Stimulated activated CD4-positive, alpha-beta T cell treated with anti-CD3 and anti-CD28 coated beads, Interleukin-2, amount 100 ng/mL, for 24 hours (primary cell): ENCODE measurements around the gene ECPAS.
"Not testable (repeated sequence)": the region's sequence is repeated elsewhere in the genome, so short reads cannot be mapped to it uniquely, and the experiment has no call there.

Experiments used
- DNase-seq, 2 donors: peaks; one replicate each; pipeline ENCODE4 v3.0.0-alpha.2; 2020

Gene ECPAS

DNA sequence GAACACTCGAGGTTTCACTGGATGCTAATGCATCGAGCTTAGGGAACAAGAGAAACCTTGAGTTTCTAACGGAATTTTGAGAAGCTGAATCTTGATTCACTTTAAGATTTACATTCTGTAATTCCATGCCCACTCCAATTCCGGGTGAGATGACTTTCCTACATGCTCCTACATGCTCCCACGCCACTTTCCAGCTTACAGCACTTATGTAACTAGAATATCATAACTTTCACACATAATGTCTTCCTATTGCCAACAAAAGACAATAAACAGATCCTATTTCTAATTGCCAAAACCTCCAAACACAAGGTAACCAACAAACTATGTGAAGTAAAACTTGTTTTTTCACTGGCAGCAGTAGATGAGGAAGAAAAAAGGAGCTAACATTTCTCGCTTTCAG is 72.9 kb downstream of the ECPAS start:
- DNase-seq = no peak

DNA sequence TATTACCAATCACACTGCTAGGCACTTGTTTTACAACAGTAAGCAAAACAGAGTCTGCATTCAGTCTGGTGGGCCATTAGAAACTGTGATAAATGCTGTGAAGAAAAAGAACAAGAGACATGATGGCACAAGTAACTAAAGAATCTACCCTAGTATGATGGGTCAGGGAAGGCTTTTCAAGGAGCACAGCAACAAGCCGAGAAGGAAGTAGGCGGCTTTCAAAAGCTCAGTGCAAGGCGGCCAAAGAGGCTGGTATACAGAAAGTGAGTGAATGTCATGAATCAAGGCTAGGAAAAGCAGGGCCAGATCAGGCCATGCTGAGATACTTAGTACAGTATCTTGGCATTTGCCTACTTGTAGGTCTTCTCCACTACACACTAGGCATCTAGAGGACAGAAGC is 76.4 kb downstream of the ECPAS start:
- DNase-seq = no peak

DNA sequence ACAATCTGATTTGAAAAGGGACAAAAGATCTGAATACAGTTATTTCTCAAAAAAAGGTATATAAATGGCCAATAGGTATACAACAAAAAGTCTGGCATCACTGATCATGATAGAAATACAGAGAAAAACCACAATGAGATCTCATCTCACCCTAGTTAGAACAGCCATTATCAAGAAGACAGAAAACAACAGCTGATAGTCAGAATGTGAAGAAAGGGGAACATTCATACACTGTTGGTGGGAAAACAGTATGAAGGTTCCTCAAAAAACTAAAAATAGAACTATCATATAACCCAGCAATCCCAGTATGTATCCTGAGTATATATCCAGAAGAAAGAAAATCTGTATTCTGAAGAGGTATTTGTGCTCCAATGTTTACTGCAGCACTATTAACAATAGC is 78.5 kb downstream of the ECPAS start:
- no peak for DNase-seq

DNA sequence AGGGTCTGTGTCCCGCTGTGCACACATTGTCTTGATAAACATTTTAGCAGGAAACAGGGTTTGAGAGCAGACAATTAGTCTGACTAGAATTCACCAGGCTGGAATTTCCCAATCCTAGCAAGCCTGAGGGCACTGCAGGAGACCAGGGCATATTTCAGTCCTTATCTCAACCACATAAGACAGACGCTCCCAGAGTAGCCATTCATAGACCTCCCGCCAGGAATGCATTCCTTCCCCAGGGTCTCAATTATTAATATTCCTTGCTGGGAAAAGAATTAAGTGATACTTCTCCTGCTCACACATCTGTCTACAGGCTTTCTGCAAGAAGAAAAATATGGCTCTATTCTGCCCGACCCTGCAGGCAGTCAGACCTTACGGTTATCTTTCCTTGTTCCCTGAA is 82.7 kb downstream of the ECPAS start:
- DNase-seq = not testable (repeated sequence)

DNA sequence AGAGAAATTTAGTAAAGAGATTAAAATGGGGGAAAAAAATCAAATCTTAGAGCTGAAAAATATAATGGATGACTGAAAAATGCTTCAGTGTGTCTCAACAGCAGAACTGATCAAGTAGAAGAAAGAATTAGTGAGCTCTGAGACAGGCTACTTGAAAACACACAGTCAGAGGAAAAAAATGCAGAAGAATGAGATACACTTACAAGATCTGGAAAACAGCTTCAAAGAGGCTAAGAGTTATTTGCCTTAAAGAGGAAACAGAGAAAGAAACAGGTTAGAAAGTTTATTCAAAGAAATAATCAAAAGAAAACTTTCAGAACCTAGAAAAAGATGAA is 83.7 kb downstream of the ECPAS start:
- DNase-seq = no peak

DNA sequence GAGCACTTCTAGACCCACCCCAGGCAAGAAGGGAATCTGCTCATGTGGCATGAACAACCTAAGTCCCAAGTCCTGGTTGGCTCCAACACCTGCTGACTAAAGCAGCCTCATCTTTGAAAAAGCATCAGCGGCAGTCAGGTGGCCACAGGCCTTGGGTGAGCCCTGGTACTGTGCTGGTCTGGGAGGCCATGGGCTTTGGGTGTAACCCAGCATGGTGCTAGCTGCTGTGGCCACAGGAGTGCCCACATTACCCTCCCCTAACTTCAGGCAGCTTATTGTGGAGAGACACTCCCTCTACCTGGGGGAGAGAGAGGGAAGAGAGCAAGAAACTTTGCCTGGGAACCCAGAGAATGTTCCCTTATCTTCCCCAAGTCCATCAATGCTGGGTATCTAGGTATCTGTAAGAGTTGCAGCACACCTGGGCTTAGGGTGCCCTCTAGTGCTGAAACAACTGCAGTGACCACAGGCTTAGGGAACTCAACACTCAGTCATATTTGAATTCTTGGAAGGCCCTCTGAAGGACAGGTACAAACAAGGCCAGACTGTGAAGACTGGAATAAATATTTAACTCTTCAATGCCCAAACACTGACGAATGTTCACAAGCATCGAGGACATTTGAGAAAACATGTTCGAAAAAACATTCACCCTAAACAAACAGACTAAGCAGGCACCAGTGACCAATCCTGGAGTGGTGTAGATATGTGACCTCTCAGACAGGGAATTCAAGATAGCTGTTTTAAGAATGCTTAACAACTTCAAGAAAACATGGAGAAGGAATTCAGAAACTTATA is 84.2 kb downstream of the ECPAS start:
- no peak for DNase-seq

DNA sequence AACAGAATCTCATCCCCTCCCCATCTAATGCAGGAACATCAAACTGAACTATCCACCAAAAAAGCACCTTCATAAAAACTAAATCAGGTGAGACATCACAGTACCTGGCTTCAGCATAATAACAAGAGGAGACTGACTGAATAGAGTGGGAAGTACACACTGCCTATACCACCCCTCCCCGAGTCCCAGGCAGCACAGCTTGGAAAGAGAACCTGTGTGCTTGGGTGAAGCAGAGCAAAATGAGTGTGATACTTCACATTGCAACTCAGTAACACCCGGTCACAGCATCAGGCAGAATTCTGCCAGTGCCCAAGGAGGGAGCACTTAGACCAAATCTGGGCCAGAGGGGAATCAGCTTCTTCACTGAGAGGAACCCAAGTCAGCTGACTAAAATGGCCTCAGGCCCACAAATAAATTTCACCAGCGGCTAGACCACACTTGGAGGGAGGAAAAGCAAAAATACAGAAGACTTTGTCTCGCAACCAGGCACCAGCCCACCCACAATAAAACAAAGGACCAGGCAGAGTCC is 84.9 kb downstream of the ECPAS start:
- DNase-seq = no peak

DNA sequence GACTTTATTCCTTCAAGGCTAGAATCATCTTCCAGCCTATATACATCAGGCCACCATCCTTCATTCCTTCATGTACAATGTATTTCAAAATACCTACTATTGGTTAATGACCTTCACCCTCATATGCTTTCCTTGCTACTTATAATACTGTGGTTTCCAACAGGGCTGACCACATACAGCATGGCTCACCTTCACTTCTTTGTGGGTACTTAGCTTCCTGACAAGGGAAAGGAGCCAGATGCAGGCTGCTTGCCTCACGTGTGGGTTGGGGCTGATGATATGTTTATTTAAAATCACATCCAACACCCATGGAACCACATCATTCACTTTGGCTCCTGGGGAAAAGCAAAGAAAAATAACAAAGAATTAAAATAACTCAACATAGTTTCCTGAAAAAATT is 90.2 kb downstream of the ECPAS start:
- DNase-seq = no peak

DNA sequence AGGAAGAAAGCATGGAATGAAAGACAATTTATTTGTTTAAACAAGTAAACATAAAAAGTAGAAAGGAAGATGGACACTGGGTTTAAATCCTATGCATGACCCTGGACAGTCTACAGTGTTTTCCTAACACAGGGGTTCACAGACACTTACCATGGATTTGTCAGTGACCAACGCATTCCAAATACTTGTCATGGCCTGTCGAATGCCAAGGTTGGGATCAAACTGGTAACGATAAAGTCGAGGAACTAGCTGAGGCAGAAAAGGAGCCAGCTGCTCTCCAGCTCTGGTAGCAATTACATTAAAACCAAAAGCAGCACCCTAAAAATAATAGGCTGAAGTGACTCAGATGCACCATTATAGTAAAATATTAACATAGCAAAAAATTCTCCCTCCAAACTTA is 94.8 kb downstream of the ECPAS start:
- DNase-seq = no peak

DNA sequence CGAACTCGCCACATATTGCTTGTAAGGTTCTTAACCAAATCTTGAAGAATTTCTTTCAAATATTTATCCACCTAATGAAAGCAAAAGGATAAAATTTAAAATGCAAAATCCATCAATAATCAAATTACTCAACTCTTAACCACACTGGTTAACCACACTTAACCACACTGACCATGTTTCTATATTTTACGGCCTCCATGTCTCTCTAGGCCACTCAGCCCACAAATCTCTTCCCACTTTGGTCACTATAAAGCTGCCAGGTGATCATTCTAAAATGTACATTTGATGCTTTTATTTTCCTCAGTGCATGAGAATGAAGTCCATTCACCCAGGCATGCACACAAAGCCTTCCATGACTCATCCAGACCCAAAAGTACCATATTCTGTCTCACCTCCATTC is 97.8 kb downstream of the ECPAS start:
- DNase-seq = no peak

DNA sequence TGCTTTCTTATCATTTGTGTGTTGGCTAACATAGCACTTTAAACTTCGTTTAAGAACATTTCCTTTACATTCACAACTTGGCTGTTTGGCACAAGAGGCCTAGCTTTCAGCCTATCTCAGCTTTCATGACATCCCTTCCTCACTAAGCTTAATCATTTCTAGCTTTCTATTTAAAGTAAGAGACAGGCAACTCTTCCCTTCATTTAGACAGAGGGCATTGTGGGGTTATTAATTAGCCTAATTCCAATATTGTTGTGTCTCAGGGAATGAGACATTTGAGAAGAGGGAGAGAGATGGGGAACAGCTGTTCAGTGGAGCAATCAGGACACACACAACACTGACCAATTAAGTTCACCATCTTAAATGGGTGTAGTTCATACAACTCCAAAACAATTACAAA is 103.2 kb downstream of the ECPAS start:
- no peak for DNase-seq

DNA sequence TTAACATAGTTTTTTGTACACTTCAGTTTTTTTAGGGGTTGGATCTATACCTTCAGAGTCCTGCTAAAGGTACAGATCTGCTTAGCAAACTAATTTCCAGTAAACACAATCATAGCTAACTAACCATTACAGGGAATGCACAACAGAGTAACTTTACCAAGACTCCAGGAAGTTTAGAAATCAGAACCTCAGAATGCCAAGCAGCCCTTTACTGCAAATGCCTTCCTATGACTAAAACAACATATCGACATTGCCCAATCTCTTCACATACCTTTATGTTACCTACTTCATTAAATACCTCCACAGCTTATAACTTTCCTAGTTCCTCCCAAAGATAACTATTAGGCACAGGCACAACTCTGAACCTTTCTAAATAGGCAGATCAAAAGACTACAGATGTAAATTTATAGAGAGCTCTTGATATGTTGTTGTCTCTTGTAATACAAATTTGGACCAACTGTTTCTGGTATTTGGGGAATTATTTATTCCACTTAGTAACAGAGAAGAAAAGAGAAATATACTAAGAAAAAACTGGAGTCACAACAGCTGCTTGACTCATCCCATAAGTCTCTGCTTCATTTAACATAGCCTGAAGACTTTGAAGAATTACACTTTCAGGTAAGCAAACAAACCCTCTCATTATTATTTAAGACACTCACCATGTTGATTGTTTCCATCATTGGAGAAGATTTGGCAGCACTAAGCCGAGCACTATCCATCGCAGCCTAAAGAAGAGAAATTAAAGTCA is 108.2 kb downstream of the ECPAS start:
- DNase-seq = no peak

DNA sequence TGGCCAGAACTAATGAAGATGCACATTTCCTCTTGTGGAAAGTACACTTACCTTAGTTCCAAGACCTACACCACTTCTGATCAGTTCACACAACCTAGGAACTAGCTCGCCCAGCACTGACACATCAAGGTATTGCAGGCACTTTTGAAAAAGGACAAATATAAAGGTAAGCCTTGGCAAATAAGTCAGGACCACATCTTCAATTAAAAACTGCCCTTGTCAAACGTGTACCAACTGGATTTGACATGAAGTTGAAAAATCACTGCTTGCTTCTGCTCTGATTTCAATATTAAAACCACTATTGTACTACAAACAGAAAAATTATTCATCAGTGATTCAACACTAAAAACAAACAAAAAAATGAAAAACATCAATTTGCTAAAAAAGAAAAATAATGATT is 109.1 kb downstream of the ECPAS start:
- no peak for DNase-seq

DNA sequence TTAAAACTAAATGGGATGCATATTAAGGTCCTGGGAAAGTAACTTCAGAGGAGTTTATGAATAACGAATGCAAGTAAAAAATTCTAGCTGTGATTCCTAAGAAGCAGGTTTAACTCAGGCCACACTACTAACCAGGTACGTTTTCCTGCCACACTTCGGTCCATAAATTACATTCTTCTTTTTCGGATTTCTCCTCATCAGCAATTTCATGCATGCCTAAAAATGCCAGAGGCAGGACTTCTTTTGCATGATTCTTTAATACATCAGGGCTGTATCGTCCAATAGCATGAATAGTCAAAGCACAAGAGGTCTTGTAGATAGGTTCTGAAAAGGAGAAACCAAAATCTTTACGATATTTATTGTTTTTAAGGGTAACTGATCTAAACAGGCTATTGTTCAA is 111.9 kb downstream of the ECPAS start:
- no peak for DNase-seq

DNA sequence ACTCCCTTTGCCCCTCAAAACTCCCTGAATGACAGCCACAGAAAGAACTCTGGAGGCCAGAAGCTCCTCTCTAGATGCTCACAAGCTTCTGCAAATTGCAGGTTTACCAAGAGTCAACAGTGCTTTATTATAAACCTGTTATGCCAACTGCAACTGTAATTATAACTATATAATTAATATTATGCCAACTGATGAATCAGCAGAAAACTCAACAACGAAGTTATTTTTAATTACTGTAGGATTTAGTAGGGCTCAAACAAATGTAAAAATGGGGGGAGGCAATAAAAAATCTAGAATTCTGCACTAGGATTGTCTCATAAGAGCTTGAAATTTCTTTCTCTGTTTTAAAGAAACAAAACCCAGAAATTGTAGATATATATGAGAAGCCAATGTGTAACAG is 117.2 kb downstream of the ECPAS start:
- no peak for DNase-seq

DNA sequence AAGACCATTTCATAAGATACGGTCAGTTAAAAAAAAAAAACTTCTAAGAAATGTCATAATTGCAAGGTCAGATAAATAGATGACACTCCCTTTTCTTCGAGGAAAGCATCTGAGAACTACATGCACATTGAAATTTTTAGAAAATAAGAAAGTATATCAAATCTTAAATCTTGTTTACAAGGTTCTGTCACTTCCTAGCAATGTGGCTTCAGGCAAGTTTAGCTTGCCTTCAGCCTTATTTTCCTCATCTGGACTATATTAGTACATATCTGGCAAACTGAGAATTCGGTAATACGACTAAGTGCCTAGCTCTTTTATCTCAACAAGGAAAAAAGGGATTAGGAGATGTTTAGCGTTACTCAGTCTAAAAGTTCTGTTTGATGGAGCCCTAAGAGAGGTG is 121.7 kb downstream of the ECPAS start:
- DNase-seq = no peak

DNA sequence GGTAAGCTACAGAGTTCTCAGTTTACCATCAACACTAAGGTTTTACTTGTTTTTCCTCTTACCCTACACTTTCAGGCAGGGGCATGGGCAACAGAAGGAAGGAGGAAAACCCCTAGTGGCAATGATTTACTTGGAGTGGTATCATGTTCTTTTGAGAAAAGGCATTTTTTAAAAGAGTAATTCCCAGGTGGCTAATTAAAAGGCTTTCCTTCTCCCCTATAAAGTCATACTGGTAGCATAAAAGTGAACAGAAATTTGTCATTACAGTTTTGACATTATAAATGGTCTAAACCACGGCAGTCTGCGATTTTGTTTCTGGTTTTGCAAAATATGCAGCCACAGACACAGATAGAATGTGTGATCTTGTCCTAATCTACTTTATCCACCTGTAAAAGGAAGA is 123.3 kb downstream of the ECPAS start:
- DNase-seq = no peak

DNA sequence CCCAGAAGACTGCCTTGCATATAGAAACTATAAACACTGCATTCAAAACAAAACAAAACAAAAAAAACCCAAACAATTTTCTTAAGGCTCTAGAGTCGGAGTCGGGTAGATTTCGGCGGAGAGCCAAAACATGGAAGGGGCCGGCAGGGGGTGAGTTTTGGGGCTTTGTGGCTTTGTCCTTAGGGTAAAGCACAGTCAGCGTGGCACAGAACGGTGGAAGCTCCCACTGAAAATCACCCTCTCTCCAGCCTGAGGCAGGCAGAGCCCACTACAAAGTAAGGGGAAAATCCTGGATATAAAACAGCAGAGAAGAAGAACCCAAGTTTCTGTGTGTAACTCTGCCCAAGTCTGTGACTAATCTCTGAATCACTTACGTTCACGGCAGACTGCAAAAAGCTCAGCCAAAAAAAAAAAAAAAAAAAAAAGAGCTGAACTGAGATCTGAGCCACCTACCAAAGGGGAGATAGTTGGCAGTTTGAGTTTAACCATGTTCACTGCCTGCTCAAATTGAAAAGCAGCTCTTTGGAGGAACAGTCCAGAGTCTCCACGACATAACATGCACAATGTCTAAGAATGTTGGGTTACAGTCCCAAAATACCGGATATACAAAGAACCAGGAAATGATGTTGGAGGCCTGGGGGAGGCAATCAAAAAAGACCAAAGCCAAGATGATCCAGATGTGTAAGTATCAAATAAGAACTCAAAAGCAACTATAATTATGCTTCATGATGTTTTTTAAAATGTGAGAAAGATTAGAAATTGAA is 127.5 kb downstream of the ECPAS start:
- no peak for DNase-seq

DNA sequence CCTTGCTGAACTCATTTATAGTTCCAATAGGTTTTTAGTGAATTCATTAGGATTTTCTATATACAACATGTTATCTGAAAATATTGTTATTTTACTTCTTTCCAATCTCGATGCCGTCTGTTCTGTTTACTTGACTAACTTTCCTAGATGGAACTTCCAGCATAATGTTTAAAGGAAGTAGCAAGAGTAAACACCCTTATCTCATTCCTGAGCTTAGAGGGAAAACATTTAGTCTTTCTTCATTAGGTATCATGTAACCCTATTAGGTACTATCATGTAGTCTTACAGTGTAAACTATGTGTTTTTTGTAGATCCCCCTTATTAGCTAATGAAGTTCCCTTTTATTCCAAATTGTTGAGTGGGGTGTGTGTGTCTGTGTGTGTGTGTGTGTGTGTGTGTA is 131.6 kb downstream of the ECPAS start:
- no peak for DNase-seq

DNA sequence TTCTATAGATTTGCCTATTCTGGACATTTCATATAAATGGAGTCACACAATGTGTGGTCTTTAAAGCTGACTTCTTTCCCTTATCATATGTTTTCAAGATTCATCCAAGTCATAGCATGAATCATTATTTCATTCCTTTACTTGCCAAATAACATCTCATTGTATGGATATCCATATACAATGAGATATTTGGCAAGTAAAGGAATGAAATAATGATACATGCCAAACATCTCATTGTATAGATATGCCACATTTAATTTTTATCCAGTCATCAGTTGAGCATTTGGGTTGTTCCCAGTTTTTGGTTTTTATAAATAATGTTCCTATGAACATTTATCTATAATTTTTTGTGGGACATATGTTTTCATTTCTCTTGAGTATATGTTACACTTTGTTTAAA is 133.6 kb downstream of the ECPAS start:
- no peak for DNase-seq

DNA sequence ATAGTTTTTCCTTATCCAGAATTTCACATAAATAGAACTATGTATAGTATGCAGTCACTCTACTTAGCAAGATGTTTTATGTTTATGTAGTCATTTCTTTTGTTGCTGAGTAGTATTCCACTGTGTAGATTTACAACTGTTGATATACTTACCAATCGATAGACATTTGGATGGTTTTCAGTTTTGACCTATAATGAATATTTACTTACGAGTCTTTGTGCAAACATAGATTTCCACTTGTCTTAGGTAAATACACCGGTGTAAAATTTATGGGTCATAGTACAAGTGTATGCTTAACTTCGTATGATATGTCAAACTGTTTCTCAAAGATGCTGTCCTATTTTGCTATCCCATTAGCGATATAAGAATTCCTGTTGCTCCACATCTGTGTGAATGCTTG is 134.4 kb downstream of the ECPAS start:
- no peak for DNase-seq

DNA sequence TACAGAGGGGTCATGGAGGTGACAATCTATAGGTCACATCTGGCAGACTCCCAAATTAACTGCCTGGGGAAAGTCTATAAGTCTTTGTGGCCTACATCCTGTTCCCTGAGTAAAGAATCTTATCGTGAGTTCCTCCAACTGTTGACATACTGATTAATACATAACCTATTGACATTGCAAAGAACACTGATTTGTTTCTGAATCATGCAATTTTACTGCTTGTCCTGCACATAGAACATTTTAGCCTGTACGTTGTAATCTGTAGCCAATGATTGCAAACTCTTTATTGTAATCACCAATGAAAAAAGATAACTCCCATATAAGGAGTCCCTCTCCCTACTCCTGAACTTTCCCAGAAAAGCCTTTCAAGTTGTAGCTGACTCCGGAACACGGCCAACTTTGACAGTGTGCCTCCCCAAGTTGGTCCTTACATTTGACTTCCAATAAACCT is 135.3 kb downstream of the ECPAS start:
- no peak for DNase-seq

DNA sequence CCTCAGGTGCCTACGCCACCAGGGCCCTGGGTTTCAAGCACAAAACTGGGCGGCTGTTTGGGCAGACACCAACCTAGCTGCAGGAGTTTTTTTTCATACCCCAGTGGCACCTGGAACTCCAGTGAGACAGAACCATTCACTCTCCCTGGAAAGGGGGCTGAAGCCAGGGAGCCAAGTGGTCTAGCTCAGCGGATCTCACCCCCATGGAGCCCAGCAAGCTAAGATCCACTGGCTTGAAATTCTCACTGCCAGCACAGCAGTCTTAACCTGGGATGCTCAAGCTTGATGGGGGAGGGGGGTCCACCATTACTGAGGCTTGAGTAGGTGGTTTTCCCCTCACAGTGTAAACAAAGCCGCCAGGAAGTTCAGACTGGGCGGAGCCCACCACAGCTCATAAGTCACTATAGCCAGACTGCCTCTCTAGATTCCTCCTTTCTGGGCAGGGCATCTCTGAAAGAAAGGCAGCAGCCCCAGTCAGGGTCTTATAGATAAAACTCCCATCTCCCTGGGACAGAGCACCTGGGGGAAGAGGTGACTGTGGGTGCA is 149.8 kb downstream of the ECPAS start:
- DNase-seq = not testable (repeated sequence)
